GM23338 (cell line): ENCODE results near the gene B3GALT4.

Experiments used
- CREB1 ChIP-seq: fragments of 250-450 bp; sonication (Bioruptor Pico); IDR thresholded peaks from 2 replicates; pipeline ENCODE4 v1.5.0; 2020; ENCODE audit warnings: low read depth, mild to moderate bottlenecking, moderate library complexity
- CTCF ChIP-seq, 2 experiments: fragments of 200-600 bp in 1 of 2; sonication (generic) in 1 of 2; conservative IDR thresholded peaks; 2 replicates each; pipeline versions ENCODE4 v1.5.1 to v1.6.1; 2016 to 2017; ENCODE audit warnings: antibody characterized with exemption in 2 of 2, low read depth in 2 of 2, mild to moderate bottlenecking in 2 of 2, moderate library complexity in 1 of 2
- ETS1 ChIP-seq: IDR thresholded peaks from 2 replicates; pipeline ENCODE4 v1.6.1; 2016; ENCODE audit warnings: antibody characterized with exemption
- EZH2 ChIP-seq: fragments of 200-600 bp; sonication (generic); IDR thresholded peaks from one replicate; pipeline ENCODE4 v1.8.0; 2017; ENCODE audit warnings: antibody characterized with exemption, mild to moderate bottlenecking, low read depth; ENCODE audit not compliant: unreplicated experiment
- EZH2phosphoT487 ChIP-seq: fragments of 200-600 bp; sonication (generic); IDR thresholded peaks from one replicate; pipeline ENCODE4 v1.8.1; 2018; ENCODE audit warnings: antibody characterized with exemption; ENCODE audit not compliant: unreplicated experiment
- JUNB ChIP-seq: IDR thresholded peaks from one replicate; pipeline ENCODE4 v1.6.1; 2016; ENCODE audit warnings: antibody characterized with exemption; ENCODE audit not compliant: unreplicated experiment
- NANOG ChIP-seq: IDR thresholded peaks from 2 replicates; pipeline ENCODE4 v1.6.1; 2016; ENCODE audit warnings: antibody characterized with exemption, borderline replicate concordance
- POLR2AphosphoS5 ChIP-seq: IDR thresholded peaks from 2 replicates; pipeline ENCODE4 v1.6.1; 2016; ENCODE audit warnings: antibody characterized with exemption, low read depth
- REST ChIP-seq: IDR thresholded peaks from one replicate; pipeline ENCODE4 v1.6.1; 2018; ENCODE audit warnings: antibody characterized with exemption; ENCODE audit not compliant: unreplicated experiment
- STAT1 ChIP-seq: IDR thresholded peaks from one replicate; pipeline ENCODE4 v1.6.1; 2016; ENCODE audit warnings: antibody characterized with exemption; ENCODE audit not compliant: unreplicated experiment
- ZNF114 ChIP-seq: fragments of 250-450 bp; sonication (Bioruptor Pico); IDR thresholded peaks from 2 replicates; pipeline ENCODE4 v1.5.0; 2020; ENCODE audit warnings: mild to moderate bottlenecking, moderate library complexity
- ZNF331 ChIP-seq: fragments of 250-450 bp; sonication (Bioruptor Pico); IDR thresholded peaks from 2 replicates; pipeline ENCODE4 v1.5.0; 2020; ENCODE audit warnings: low read depth, mild to moderate bottlenecking, moderate library complexity

GRCh38 chr6:33259032-33259431, 17.9 kb upstream of the B3GALT4 start:
- TF ChIP-seq CTCF (conservative IDR thresholded peaks at IDR 0.05; ENCODE audit: low read depth in 2 of 2) (no peak), POLR2AphosphoS5 (no peak), EZH2 (no peak), REST (no peak), EZH2phosphoT487 (no peak), CREB1 (CRISPR knock-in tag) (no peak), ZNF114 (CRISPR knock-in tag) (no peak), JUNB (no peak), NANOG (no peak), ZNF331 (CRISPR knock-in tag) (no peak), ETS1 (no peak), STAT1 (no peak)
